GM18951 (cell line): ENCODE measurements around the gene ALPP.
"Not testable (repeated sequence)": the region's sequence is repeated elsewhere in the genome, so short reads cannot be mapped to it uniquely, and the experiment has no call there.

Experiments used
- POLR2A ChIP-seq: IDR thresholded peaks from 4 replicates; pipeline ENCODE4 v1.6.1; 2011; ENCODE audit warnings: mild to moderate bottlenecking; ENCODE audit not compliant: insufficient read length, insufficient read depth; ENCODE audit errors: extremely low read depth
- in situ Hi-C: fragments of 300-500 bp; cut with MboI; formaldehyde crosslinking; loops from one replicate; pipeline ENCODE4 v1.12.0; 2022; ENCODE audit warnings: low sequenced_read_pairs, mixed read lengths, inconsistent platforms; ENCODE audit not compliant: unreplicated experiment

The ALPP gene

DNA sequence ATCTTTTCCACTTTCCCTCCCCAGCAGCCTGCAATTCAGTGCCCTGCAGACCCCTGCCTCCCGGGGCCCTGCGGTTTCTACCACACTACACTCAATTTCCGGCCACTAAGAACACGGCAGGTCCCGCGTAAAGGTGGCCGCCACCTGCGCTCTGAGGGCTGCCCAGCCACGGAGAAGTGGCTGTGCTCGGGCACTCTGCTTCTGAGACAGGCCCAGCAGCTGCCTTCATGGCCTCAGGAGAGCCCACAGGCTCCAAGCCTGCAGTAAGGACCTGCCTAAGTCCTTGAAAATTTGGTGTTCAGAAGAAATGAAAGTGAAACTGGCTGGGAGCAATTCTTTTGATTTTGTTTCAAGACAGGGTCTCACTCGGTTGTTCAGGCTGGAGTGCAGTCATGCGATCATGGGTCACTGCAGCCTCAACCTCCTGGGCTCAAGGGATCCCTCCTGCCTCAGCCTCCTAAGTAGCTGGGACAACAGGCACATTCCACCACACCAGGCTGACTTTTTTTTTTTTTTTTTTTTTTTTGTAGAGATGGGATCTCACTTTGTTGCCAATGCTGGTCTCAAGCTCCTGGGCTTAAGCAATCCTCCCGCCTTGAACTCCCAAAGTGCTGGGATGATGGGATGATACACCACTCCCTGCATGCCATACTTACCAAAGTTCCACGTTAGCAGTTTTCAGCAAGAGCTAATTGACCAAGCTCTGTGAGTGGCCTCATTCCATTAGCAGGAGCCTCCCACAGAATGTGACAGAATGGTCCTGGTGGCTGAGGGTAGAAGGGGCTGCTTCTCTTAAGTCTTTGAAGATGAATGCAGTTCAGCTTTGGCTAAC is 14.6 kb upstream of the ALPP start:
- no peak for TF ChIP-seq POLR2A
- in situ Hi-C loops: no loop called here

GRCh38 chr2:232364806-232365594 is 13.6 kb upstream of the ALPP start:
- in situ Hi-C loops: not testable (repeated sequence)

GRCh38 chr2:232365621-232366321 is 12.8 kb upstream of the ALPP start:
- in situ Hi-C loops: no loop called here
- TF ChIP-seq POLR2A: no peak

DNA sequence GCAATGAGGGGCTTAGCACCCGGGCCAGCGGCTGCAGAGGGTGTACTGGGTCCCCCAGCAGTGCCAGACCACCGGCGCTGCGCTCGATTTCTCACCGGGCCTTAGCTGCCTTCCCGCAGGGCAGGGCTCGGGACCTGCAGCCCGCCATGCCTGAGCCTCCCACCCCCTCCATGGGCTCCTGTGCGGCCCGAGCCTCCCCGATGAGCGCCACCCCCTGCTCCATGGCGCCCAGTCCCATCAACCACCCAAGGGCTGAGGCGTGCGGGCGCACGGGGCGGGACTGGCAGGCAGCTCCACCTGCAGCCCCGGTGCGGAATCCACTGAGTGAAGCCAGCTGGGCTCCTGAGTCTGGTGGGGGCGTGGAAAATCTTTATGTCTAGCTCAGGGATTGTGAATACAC is 12.1 kb upstream of the ALPP start:
- in situ Hi-C loops: not testable (repeated sequence)

GRCh38 chr2:232367016-232367415 is 11.5 kb upstream of the ALPP start:
- in situ Hi-C loops: no loop called here
- TF ChIP-seq POLR2A: no peak

GRCh38 chr2:232367591-232368233 is 10.8 kb upstream of the ALPP start:
- in situ Hi-C loops: no loop called here
- TF ChIP-seq POLR2A: no peak

- in situ Hi-C loops: no loop called here
- no peak for TF ChIP-seq POLR2A
Measured at GRCh38 chr2:232368311-232368731, 10.2 kb upstream of the ALPP start.

GRCh38 chr2:232369126-232369951 is 9.2 kb upstream of the ALPP start:
- in situ Hi-C loops: no loop called here
- TF ChIP-seq POLR2A: no peak

- in situ Hi-C loops: not testable (repeated sequence)
Measured at GRCh38 chr2:232370007-232370406, 8.5 kb upstream of the ALPP start.

DNA sequence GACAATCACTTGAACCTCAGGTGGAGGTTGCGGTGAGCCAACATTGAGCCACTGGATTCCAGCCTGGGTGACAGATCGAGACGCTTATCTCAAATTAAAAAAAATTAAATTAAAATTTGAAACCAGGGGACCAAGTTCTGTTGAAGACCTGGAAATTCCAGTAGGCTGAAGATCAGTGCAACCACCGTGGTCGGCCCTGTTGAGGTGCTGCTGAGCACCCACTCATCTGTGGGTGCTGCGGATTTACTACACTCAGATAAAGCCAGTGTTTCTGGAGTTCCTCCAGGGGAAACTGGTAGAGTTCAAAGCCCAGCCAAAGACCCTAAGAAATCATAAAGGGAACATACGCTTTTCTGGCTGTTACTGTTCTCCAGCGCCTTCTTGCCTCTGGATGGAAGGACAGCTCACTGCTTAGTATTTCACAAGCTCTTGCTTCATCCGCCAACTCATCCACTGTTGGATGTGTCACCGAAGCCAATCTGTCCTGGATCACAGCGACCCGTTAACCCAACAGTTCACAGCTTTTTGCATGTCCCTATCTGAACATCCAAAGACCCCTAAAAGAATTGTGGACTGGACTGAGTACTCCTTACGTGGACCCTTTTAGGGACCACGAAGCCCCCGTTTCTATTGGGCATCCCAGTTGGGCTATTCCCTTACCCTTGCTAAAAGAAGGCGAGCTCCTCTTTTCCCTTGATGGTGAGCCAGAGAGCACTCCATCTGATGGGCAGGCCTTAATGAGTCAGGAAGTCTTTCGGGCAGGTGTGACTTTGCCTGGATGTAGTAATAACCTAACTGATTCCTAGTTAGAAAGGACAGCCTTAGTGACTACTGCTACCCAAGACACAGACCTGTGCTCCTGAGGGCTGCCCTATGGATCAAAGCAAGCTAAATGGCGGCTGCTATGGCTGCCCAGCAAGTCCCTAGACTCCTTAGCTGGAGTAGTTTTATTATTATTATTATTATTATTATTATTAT is 6.0 kb upstream of the ALPP start:
- in situ Hi-C loops: no loop called here
- TF ChIP-seq POLR2A: no peak

- in situ Hi-C loops: no loop called here
Measured at GRCh38 chr2:232374356-232374755, 4.2 kb upstream of the ALPP start.

More at GRCh38 chr2:232374356-232374755, 4.2 kb upstream of the ALPP start:
- TF ChIP-seq POLR2A: no peak
